HG02678 (cell line): ENCODE measurements around the gene PDCD1.

Source experiments
- ATAC-seq: cut with Tn5 transposase; IDR thresholded peaks from one replicate; pipeline ENCODE4 v1.9.1; 2021; ENCODE audit warnings: mild to moderate bottlenecking, moderate library complexity; ENCODE audit not compliant: unreplicated experiment

Gene PDCD1

DNA sequence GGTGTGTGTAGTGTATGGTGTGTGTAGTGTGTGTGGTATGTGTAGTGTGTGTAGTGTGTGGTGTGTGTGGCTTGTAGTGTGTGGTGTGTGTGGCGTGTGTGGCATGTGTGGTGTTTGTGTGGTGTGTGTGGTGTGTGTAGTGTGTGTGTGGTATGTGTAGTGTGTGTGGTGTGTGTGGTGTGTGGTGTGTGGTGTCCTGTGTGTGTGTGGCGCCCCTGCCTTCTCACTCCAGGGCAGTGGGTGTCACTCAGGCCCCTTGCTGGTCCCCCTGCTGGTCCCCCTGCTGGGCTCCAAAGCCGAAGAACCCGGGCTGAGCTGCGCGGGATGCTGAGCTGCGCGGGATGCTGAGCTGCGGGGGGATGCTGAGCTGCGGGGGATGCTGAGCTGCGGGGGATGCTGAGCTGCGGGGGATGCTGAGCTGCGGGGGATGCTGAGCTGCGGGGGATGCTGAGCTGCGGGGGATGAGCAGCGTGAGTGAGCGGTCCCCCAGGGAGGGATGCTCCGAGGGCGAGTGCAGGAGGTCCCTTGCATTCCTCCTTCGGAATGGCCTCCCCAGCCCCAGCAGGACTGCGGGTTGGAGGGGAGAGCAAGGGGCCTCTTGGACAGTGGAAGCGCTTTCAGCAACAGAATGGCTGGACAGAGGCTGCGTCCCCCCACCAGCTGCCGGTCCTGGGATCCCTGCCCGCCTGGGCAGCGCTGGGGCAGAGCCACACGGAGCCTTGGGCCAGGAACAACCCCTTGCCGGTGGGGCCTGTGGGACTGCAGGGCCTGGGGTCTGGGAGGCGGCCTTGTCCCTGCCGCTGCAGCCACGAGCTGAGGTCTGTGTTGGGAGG is 7.5 kb upstream of the PDCD1 start:
- ATAC-seq, result no peak

DNA sequence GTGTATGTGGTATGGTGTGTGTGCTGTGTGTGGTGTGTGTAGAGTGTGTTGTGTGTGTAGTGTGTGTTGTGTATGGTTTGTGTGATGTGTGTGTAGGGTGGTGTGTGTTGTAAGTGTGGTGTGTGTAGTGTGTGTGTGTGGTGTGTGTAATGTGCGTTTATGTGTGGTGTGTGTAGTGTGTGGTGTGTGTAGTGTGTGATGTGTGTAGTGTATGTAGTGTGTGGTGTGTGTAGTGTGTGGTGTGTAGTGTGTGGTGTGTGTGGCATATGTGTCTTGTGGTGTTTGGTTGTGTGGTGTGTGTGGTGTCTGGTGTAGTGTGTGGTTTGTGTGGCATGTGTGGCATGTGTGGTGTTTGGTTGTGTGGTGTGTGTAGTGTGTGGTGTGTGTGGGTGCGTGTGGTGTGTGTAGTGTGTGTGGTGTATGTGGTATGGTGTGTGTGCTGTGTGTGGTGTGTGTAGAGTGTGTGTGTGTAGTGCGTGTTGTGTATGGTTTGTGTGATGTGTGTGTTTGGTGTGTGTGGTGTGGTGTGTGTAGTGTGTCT is 6.8 kb upstream of the PDCD1 start:
- ATAC-seq, result no peak

DNA sequence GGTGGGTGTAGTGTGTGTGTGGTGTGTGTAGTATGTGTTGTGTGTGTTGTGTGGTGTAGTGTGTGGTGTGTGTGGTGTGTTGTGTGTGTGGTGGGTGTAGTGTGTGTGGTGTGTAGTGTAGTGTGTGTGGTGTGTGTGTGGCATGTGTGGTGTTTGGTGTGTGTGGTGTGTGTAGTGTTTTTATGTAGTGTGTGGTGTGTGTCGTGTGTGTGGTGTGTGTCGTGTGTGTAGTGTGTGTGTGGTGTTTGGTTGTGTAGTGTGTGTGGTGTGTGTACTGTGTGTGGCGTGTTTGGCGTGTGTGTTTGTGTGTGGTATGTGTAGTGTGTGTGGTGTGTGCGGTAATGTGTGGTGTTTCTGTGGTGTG is 6.1 kb upstream of the PDCD1 start:
- no peak for ATAC-seq

DNA sequence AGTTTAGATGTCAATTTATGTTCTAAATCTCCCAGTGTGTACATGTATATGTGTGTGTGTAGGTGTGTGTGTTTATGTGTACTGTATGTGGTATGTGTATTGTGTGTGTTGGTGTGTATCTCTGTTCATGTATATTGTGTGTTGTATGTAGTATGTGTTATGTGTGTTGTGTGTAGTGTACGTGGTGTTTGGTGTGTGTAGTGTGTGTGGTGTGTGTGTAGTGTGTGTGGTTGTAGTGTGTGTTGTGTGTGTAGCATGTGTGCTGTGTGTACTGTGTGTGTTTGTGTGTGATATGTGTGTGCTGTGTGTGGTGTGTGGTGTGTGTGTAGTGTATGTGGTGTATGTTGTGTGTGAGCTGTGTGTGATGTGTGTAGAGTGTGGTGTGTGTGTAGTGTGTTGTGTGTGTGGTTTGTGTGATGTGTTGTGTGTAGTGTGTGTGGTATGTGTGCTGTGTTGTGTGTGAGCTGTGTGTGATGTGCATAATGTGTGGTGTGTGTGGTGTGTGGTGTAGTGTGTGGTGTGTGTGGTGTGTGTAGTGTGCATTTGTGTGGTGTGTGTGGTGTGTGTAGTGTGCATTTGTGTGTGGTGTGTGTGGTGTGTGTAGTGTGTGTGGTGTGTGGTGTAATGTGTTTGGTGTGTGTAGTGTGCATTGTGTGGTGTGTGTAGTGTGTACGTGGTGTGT is 5.6 kb upstream of the PDCD1 start:
- ATAC-seq, result no peak

DNA sequence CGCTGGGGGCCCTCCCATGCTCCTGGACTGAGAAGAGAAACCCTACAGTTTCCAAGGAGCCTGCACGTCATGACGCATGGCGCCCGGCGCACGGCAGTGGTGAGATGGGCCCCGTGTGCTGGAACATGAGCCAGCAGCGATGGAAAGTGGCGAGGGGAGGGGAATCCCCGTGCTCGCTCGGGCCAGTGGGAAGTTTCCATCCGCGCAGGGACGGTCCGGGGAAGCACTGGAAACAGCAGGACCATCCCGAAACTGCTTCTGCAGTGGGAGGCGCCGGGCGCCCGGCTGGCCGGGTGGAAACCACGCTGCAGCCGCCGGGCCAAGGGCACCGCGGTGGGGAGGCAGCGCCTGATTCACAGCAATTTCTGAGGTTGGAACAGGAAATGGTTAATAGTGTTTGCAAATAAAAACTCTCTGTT is 4.9 kb upstream of the PDCD1 start:
- no peak for ATAC-seq

DNA sequence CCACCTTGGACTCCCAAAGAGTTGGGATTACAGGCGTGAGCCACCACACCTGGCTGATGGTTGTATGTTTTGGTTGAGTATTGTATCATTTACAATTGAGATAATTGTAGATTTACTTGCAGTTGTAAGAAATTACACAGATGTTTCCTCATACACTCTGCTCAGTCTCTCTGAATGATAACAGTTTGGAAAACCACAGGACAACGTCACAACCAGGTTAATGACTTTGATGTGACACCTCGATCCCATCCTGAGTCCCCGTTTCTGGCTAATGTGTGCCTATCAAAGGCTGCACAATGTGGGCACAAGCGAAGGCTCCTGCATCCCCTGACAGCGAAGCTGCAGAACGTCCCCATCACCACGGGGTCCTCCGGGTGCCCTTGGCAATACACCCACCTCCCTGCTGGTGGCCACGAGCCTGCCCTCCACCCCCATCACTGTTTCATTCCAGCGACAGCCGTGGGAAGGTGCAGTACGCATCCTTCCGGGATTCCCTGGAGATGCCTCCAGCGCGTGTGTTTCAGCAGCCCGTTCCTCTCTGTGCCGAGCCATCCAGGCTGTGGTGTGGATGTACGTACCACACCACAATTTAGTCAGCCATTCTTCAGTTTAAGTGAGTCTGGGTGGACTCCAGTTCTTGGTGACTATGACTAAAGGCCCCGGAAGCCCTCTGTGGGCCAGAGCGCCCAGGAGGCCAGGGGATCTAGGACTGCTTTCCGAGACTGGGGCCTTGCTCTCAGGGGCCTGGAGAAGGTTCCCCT is 4.3 kb upstream of the PDCD1 start:
- ATAC-seq, result no peak

DNA sequence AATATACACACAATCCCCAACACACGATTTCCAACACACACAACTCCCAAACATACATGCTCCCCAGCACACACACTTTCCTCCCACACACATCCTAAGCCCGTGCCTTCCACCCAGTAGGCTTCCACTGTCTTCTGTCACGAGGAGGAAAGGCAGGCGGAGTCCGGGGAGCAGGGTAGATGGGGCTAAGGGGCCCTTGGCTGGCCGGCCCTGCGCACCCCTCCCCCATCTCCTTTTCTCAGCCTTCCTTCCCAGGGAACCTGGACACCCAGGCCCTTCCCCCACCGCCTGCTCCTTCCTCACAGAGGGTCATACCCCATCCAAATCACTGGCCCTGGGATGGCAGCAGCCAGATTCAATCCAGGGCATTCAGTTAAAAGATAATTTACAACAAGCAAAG is 3.4 kb upstream of the PDCD1 start:
- no peak for ATAC-seq

DNA sequence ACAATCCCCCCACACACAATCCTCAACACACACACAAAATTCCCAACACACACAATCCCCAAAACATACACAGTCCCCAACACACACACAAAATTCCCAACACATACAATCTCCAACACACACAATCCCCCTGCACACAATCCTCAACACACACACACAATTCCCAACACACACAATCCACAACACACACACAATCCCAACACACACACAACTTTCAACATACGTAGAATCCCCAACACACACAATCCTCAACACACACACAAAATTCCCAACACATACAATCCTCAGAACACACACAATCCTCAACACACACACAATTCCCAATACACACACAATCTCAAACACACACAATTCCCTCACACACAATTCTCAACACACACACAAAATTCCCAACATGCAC is 2.6 kb upstream of the PDCD1 start:
- no peak for ATAC-seq

DNA sequence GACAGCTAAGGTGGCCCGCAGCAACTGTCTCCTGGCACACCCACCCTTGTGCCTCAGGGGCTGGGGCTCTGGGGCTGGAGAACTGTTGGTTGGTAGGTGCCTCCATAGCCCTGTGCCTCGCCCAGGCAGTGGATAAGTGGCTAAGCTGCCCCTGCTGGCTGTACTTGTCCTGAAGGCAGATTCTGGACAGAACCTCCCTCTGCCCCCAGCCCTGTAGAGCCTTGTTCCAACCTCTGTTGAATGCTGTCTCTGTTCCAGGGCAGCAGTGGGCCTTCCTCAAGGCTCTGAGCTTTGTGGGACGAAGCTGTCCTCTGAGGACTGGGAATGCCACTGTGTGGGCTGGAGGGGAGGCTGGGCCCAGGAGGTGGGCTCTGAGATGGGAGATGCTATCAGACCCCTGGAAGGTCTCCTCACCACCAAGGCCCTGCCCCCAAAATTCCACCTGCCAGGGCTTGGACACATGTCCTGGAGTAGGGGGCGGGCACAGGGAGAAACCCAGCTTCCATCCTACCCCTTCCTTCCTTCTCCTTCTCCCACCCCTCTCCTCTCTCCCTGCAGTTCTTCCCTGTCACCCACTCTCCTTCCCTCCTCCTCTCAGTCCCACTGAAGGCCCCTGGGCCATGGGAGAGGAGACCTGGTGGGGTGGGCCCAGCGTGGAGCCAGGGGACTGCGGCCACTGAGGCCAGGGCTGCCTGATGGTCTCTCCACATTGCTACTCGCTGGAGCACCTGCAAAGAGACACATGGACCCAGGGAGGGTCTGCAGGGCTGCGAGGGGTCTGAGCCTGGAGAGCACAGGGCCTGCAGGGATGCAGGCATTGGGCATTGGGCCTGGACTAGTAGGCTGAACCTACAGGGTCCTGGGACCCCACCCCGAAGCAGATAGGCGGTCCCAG is 1.7 kb upstream of the PDCD1 start:
- no peak for ATAC-seq

DNA sequence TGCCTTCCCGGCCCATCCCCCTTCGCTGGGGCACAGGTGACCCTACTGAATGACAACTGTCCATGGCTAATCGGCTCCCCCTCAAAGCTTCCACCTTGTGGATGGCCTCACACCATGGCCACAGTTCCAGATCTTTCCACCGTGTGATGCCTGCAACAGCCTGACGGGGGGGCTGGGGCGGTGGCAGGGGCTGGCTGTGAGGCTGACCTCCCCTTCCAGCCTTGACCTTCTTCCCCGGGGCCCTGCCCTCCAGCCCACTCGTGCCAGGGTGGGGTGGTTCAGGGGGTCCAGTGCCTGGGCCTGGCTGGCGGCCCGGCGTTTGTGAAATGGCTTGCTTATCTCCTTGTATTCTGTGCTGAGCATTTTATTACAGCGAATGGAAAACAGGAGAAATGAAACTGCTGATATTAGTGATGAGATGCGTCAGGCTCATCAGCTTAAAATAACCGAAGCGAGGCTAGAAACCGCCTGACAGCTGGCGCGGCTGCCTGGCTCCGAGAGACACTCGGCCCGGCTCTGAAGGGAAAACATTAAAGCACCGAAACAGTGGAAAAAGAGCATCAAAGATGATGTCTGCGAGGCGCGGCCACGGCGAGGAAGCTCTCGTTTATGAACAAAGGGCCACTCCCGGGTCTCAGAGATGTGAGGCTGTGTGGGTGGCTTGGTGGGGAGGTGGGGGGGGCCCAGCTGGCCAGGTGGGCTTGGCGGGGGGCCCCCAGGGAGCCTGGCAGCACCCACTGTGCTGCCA is 916 bp upstream of the PDCD1 start:
- no peak for ATAC-seq

DNA sequence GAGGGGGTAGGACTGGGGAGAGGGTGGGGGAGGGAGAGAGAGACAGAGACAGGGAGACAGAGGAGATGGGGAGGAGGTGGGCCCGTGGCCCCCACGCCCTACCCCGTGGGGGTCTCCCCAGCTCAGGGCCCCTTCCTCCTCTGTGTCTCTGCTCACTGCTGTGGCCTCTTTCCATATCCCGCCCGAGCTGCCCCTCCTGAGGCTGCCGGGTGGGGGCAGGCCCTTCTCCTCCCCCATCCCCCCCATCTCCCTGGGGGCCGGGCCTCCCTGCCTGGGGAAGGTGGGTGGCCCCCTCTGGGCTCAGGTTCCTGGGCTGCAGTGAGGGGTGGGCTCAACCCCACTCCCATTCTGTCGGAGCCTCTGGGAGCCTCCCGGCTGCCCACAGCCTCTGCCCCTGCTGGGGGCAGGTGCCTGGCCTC is 332 bp upstream of the PDCD1 start:
- ATAC-seq, result no peak

DNA sequence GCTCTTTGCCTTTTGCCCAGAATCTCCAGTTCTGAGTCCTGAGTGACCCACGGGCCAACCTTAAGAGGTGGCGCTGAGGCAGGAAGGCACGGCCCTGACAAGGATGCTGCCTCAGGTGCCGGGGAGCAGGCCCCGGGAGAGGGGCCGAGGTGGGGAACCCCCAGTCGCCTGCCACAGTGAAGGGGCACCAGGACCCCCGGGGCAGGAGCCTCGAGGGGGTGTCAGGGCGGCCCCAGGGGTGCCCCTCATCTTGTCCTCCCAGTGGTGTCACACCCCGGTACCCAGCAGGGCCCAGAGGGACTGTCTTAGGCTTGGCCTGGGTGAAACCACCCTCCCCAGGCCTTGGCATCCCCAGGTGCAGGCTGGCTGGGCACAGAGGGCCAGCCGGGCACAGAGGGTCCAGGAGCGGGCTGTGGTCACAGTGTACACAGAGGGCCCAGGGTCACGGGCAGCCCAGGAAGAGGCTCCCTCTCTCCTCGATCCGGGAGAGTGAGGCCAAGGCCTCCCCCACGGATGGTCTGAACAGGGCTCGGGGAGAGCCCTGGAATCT is 1.0 kb downstream of the PDCD1 start:
- ATAC-seq, result no peak

DNA sequence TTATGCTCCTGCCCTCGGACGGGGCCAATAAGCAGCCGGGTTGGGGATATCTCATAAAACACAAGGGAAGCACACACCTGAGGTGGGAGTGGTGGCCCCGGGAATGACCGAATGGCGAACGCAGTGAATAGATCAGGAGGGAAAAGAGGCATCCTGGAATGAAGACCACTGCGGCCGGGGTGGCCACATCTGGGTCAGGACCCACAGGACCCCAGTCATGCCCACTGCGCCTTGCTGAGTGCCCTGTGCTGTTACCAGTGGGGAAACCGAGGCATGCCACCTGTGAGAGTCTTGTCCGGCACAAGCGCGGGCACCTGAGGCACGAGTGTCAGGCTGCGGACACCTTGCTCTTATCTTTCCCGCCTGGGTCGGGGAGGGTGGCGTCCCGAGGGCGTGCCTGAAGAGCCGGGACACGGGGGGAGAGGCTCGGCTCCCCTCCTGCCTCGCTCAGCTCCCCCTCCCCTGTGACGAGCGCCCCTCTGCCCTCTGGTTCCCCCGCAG is 1.6 kb downstream of the PDCD1 start:
- no peak for ATAC-seq

DNA sequence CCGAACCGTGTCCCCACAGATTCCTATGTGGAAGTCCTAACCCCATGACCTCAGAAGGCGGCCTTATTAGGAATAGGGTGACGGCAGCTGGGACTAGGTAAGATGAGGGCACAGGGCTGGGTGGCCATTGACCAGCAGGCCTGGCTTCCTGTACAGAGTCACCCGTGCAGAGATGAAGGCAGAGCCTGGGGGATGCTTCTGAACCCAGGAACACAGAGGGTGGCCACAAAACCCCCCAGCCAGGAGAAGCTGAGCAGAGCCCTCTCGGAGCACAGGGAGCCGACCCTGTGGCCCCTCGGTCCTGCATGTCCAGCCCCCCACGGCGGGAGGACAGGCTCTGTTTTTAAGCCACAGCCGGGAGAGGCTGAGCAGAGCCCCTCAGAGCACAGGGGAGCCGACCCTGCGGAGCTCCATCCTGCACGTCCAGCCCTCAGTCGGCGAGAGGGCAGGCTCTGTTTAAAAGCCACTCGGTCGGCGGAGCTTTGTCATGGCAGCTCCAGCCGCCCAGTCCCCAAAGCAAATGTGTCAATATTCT is 2.7 kb downstream of the PDCD1 start:
- ATAC-seq, result no peak

DNA sequence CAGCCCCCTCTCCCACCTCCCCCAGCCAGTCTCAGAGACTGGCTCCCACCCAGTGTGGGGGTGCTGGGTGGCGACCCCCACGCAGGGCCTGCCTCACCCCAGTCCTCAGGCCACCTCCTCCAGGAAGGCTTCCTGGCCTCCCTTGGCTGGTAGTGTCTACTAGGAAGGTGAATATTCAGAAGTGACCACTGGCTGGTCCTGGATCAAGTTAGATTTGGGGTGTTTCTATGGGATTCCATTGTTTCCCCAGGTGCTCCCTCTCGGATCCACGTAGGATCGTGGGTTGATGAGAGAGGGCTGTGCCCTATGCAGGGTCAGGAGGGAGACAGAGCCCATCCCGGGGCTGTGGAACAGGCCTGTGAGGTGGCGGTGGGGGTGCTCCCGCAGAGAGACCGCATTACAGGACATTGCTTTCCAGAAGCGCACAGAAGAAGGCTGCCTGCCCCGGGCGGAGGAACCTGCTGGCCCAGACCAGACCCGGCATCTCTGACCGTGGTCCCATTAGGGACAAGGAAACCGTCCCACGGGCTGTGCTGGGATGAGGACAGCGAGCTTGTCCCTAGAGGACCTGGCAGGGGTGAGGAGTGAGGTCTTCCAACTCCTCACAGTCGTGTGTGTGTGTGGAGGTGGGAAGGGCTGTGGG is 3.3 kb downstream of the PDCD1 start:
- no peak for ATAC-seq

DNA sequence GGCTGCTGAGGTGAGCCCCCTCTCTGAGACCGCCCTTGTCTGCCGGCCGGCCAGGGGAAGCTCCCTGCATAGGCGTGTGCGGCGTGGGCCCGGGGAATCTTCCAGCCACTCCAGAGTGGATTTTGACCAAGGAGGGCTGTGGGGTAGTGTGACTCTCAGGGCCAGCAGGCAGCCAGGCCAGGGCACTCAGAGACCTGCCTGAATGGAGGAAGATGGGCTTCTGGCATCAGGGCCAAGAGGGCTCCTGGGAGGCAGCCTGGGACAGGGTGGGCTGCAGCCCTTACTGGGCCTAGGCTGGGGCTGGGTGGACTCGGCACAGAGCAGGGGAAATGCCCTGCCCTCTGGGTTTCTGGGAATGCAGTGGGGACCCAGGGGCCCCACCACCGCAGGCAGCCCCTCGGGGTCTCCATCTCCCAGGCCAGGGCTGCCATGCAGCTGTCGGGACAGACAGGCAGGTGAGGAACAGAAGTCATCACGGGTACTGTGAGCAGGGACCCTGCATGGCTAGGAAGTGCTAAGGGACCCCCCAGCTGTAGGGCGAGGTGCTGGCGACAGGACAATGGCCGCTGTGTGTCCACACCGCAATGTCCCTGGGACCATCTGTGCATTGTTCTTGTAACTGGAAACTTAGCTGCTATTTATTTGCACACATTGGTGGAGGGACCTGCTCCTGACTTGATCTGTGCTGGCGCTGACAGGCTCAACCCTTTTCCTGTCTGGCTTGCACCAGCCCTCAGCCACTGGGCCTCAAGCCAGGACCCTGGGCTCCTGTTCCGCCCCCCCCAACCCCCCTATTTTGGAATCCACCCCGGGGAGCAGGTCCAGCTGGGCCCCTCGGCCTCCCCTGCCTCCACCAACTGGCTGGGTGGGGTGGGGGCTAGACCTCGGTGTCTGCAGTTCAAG is 4.1 kb downstream of the PDCD1 start:
- no peak for ATAC-seq

DNA sequence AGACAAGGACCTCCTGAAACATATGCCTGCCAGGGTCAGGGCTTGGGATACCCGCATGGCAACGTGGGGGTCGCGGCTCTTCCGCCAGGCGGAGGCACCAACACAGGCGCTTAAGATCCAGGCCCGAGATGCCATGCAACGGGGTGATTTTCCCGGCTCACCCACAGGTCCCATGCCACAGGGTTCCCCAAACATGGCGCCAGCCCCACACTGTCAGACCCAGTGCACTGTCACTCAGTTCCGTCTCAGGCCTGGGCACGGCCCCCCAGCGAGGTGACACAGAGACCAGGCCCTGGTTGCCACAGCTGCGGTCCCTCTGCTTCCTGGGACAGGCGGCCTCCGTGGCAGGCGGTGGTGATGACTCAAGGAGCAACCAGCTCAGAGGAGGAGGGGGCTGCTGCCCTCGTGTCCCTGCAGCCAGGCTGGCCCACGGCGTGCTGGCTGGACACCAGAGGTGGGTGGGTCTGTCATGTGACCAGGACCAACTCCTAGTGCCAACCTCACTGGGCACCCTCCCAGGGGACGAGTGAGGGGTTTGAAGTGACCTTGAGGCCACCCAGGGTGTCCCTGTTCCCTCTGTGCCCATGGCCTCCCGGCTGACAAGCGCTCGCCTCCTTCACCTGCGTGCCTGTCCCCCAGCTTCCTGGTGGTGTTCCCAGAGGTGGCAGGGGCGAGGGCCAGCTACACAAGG is 4.9 kb downstream of the PDCD1 start:
- no peak for ATAC-seq
